Endothelial cell of umbilical vein (primary cell): ENCODE results near the gene RPSA.

Experiments used
- EZH2 ChIP-seq: IDR thresholded peaks from 2 replicates; pipeline ENCODE4 v1.6.1; 2012; ENCODE audit warnings: borderline replicate concordance, low read depth, mild to moderate bottlenecking, moderate library complexity, low read length, inconsistent platforms; ENCODE audit not compliant: severe bottlenecking
- FOS ChIP-seq: IDR thresholded peaks from 2 replicates; pipeline ENCODE4 v1.6.1; 2011; ENCODE audit warnings: mild to moderate bottlenecking, low read length, moderate library complexity, borderline replicate concordance; ENCODE audit not compliant: insufficient read depth
- MYC ChIP-seq: IDR thresholded peaks from one replicate; pipeline ENCODE4 v1.6.1; 2011; ENCODE audit warnings: mild to moderate bottlenecking, low read depth, low read length
- POLR2A ChIP-seq: IDR thresholded peaks from 2 replicates; pipeline ENCODE4 v1.6.1; 2012; ENCODE audit warnings: low read depth, mild to moderate bottlenecking, control low read depth, low read length
- POLR2AphosphoS5 ChIP-seq: IDR thresholded peaks from 2 replicates; pipeline ENCODE4 v1.6.1; 2012; ENCODE audit warnings: low read depth, mild to moderate bottlenecking, control low read depth, low read length, moderate library complexity; ENCODE audit not compliant: insufficient read depth
- TF ChIP-seq, protein P1 (sequence below), 2 donors: IDR thresholded peaks; 1 replicate in 1 of 2; 2 replicates in 1 of 2; pipeline ENCODE4 v1.5.1; 2011; ENCODE audit warnings: low read length in 2 of 2, mild to moderate bottlenecking in 2 of 2, moderate library complexity in 2 of 2, control low read depth in 1 of 2, inconsistent platforms in 1 of 2, low read depth in 1 of 2; ENCODE audit not compliant: insufficient read depth in 1 of 2; ENCODE audit errors: extremely low read depth in 1 of 2
- TF ChIP-seq, protein P2 (sequence below): IDR thresholded peaks from 2 replicates; pipeline ENCODE4 v1.6.1; 2011; ENCODE audit not compliant: insufficient read depth, insufficient read length

DNA sequence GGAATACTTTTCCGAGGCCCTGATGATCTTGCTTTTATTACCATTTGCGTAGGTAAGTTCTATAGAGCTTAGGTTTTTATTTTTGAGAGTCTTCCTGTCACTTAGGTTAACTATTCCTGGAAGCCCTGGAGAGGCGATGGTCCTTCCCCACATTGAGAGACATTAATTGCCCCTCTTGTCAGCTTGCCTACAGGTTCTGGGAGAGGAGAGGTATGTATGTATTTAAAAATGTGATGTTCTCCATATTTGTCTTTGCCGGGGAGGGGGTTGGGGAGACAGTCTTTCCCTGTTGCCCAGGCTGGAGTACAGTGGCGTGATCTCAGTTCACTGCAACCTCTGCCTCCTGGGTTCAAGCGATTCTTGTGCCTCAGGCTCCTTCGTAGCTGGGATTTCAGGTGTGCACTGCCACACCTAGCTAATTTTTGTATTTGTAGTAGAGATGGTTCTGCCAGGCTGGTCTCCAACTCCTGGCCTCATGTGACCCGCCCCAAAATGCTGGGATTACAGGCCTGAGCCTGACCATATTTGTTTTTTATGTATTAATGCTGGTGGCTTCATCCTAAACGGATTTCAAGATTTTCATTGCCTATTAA, 6.2 kb downstream of the RPSA start:
- TF ChIP-seq, protein P1, sequence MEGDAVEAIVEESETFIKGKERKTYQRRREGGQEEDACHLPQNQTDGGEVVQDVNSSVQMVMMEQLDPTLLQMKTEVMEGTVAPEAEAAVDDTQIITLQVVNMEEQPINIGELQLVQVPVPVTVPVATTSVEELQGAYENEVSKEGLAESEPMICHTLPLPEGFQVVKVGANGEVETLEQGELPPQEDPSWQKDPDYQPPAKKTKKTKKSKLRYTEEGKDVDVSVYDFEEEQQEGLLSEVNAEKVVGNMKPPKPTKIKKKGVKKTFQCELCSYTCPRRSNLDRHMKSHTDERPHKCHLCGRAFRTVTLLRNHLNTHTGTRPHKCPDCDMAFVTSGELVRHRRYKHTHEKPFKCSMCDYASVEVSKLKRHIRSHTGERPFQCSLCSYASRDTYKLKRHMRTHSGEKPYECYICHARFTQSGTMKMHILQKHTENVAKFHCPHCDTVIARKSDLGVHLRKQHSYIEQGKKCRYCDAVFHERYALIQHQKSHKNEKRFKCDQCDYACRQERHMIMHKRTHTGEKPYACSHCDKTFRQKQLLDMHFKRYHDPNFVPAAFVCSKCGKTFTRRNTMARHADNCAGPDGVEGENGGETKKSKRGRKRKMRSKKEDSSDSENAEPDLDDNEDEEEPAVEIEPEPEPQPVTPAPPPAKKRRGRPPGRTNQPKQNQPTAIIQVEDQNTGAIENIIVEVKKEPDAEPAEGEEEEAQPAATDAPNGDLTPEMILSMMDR (IDR thresholded peaks at IDR 0.05; ENCODE audit: extremely low read depth in 1 of 2, insufficient read depth in 1 of 2, low read depth in 1 of 2, low read length in 2 of 2), result no peak
- TF ChIP-seq MYC (no peak), EZH2 (no peak), POLR2AphosphoS5 (no peak), POLR2A (no peak), FOS (no peak)
- TF ChIP-seq, protein P2, sequence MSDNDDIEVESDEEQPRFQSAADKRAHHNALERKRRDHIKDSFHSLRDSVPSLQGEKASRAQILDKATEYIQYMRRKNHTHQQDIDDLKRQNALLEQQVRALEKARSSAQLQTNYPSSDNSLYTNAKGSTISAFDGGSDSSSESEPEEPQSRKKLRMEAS, result no peak
